Activated CD8-positive, alpha-beta memory T cell treated with anti-CD3 and anti-CD28 coated beads for 1 hour (primary cell): ENCODE data around the gene HLCS.

Experiments
- DNase-seq, 2 donors: peaks; one replicate each; pipeline ENCODE4 v3.0.0-alpha.2; 2020; ENCODE audit warnings: low read depth in 1 of 2; ENCODE audit errors: extremely low read depth in 1 of 2

The HLCS gene

GRCh38 chr21:36785615-36786014 is 180.9 kb downstream of the HLCS start:
- no peak for DNase-seq

GRCh38 chr21:36784947-36785346 is 181.5 kb downstream of the HLCS start:
- DNase-seq, result no peak

- no peak for DNase-seq
Measured at GRCh38 chr21:36783612-36784374, 182.7 kb downstream of the HLCS start.

GRCh38 chr21:36780861-36781260 is 185.6 kb downstream of the HLCS start:
- DNase-seq, result no peak

- no peak for DNase-seq
Measured at GRCh38 chr21:36776981-36777617, 189.4 kb downstream of the HLCS start.

GRCh38 chr21:36773995-36774394 is 192.5 kb downstream of the HLCS start:
- DNase-seq, result no peak

- DNase-seq, result no peak
Measured at GRCh38 chr21:36773117-36773516, 193.4 kb downstream of the HLCS start.

GRCh38 chr21:36769051-36769839 is 197.2 kb downstream of the HLCS start:
- no peak for DNase-seq

GRCh38 chr21:36768496-36768895 is 198.0 kb downstream of the HLCS start:
- no peak for DNase-seq

- DNase-seq, result no peak
Measured at GRCh38 chr21:36767096-36767495, 199.4 kb downstream of the HLCS start.

GRCh38 chr21:36766511-36766910 is 200.0 kb downstream of the HLCS start:
- DNase-seq, result no peak

- no peak for DNase-seq
Measured at GRCh38 chr21:36765229-36765628, 201.2 kb downstream of the HLCS start.

- no peak for DNase-seq
Measured at GRCh38 chr21:36763305-36763704, 203.2 kb downstream of the HLCS start.

GRCh38 chr21:36762642-36763041 is 203.8 kb downstream of the HLCS start:
- DNase-seq, result no peak

GRCh38 chr21:36761685-36762084 is 204.8 kb downstream of the HLCS start:
- DNase-seq, result no peak

GRCh38 chr21:36759348-36760083 is 207.0 kb downstream of the HLCS start:
- DNase-seq, result no peak

GRCh38 chr21:36757196-36757595 is 209.3 kb downstream of the HLCS start:
- DNase-seq, result no peak

GRCh38 chr21:36756527-36756926 is 209.9 kb downstream of the HLCS start:
- no peak for DNase-seq

GRCh38 chr21:36754241-36754898 is 212.1 kb downstream of the HLCS start:
- DNase-seq, result no peak

- DNase-seq, result no peak
Measured at GRCh38 chr21:36753556-36753955, 212.9 kb downstream of the HLCS start.

GRCh38 chr21:36751383-36751782 is 215.1 kb downstream of the HLCS start:
- no peak for DNase-seq
